ENCODE measurements around the gene SAMD4A. TPM values are rescaled to one million over a fixed set of nuclear protein-coding genes. Genes with fewer than 3 reads are reported as not detected.

Gene SAMD4A
- total RNA-seq, 4 donors from 2014 or later = 2.9 to 19.5 (median 3.9) TPM

DNA sequence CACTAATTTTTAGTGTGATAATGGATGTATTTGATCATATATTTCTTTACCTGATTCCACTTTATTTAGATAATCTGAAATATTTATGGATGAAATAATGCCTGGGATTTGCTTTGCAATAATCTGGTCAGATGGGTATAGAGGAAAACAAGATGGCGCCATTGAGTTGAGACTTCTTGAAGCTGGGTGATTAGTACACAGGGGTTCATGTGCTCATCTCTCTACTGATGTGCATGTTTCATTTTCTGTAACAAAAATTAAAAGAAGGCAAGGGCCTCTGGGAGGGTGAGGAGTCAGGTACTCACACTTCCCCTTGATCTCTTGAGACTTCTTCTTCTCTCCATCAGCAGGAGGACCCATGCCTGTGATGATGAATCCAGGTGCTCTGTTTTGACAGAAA lies 273.9 kb downstream of the SAMD4A start:
- intact Hi-C loops (cut with DNase I) = no loop called here
- Histone ChIP-seq H3K4me3 (no peak overlapping the region), H3K4me1 (no peaks in the 10 kb centered on the region), H3K27me3 (no peaks in the 10 kb centered on the region), H3K27ac (no peak overlapping the region), H3K36me3 (peaks cover 0 to 38% (median 0%) of the 10 kb centered on the region in 3 donors), H3K9me3 (no peaks in the 10 kb centered on the region)
- no peak for DNase-seq
- 100% methylated on average over 1 of the region's 1 CpG for WGBS, 2 donors
- no peak for TF ChIP-seq POLR2A (IDR thresholded peaks at IDR 0.05)

Other genes with a start within 250 kb of the SAMD4A start
- gene CDKN3, start 170.1 kb upstream of the SAMD4A start, total RNA-seq = 10 to 100 TPM in 2 of 4 donors, 1 to 10 TPM in 2; 7.4 to 25.4 (median 15.6) TPM
- gene CNIH1, start 125.8 kb upstream of the SAMD4A start, total RNA-seq = 100 to 1,000 TPM in 3 of 4 donors, 10 to 100 TPM in 1; 95.1 to 204 (median 164) TPM
- gene GMFB, start 78.1 kb upstream of the SAMD4A start, total RNA-seq = 10 to 100 TPM; 10.2 to 69.8 (median 36.2) TPM
- gene CGRRF1, start 57.2 kb upstream of the SAMD4A start, total RNA-seq = 10 to 100 TPM in 2 of 4 donors, 1 to 10 TPM in 2; 2.5 to 13.9 (median 10.3) TPM

Measured in esophagus squamous epithelium (tissue), 5 donors.